ENCODE results near the gene DSCAM. TPM values are rescaled to one million over a fixed set of nuclear protein-coding genes. Genes with fewer than 3 reads are reported as not detected.

Gene DSCAM
- total RNA-seq, 1 experiment from 2014 or later, result not detected

GRCh38 chr21:40841524-40842196 is 5.3 kb downstream of the DSCAM start:
- peak; percentile 28 for DNase-seq (ENCODE audit: low read depth, low spot score)
- in situ Hi-C loops (cut with HindIII; ENCODE audit: low pct_unique_long_range_greater_than_20kb, low sequenced_read_pairs), result no loop called here

DNA sequence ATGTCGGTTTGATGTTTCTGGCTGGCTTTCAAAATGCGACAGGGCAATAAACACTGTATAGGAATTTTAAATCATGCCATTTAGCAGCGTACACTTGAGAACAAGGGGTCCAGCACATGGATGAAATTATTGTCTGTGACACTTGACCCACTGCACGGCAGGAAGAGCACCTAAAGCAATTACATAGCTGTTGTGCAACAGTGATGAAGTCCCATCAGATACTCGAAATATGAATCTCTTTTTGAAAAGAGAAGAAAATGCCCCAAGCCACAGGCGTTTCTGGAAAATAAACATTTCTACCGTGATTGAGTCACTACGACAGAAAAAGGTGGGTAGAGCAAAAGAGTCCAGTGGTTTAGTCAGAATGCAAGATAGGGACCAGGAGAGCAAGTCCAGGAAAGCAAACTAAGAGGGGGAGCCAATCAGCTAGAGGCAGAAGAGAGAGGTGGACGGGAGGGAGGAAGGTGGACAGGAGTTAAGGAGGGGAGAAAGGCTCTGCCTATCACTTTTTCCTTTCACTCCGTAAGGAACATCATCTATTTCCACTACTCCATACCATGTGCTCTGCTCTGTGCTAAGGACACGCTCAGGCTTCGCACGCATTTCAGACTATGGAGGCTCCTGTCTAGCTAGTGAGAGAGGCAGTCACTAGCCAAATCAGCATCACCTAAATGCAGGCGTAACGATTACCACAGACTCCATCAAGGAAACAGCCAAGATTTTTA is 6.4 kb downstream of the DSCAM start:
- no peak for DNase-seq (ENCODE audit: low read depth, low spot score)
- in situ Hi-C loops (cut with HindIII; ENCODE audit: low pct_unique_long_range_greater_than_20kb, low sequenced_read_pairs), result no loop called here

- in situ Hi-C loops (cut with HindIII; ENCODE audit: low pct_unique_long_range_greater_than_20kb, low sequenced_read_pairs), result no loop called here
- DNase-seq (ENCODE audit: low read depth, low spot score), result no peak
Observed at GRCh38 chr21:40839521-40839920, 7.4 kb downstream of the DSCAM start.

GRCh38 chr21:40837456-40837855 is 9.5 kb downstream of the DSCAM start:
- DNase-seq (ENCODE audit: low read depth, low spot score), result no peak
- in situ Hi-C loops (cut with HindIII; ENCODE audit: low pct_unique_long_range_greater_than_20kb, low sequenced_read_pairs), result no loop called here

DNA sequence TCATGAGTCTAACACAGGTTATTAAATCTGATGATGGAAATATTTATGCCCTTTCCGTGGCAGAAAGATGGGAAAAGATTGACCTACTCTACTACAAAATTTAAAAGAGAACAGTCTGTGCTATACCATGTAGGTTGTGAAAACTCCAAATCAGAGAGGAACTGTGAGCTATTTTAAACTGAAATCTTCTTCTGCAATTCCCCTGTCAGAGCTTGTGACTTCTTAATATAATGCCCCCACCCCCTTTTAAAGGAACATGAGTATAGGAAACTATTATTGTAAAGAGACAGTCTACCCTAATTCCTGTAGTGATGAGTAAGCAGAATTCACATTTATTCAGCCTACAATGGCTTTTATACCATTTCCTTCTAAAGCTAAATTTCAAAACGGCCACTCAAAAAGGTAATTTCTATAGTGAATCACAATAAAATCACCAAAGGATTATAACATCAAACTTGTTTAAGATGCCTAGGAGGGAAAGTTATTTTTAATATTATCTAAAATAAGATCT is 11.7 kb downstream of the DSCAM start:
- in situ Hi-C loops (cut with HindIII; ENCODE audit: low pct_unique_long_range_greater_than_20kb, low sequenced_read_pairs), result no loop called here

GRCh38 chr21:40833184-40833583 is 13.8 kb downstream of the DSCAM start:
- DNase-seq (ENCODE audit: low read depth, low spot score), result no peak
- in situ Hi-C loops (cut with HindIII; ENCODE audit: low pct_unique_long_range_greater_than_20kb, low sequenced_read_pairs), result no loop called here

More for the DNA sequence above, 11.7 kb downstream of the DSCAM start:
- DNase-seq (ENCODE audit: low read depth, low spot score), result no peak

- in situ Hi-C loops (cut with HindIII; ENCODE audit: low pct_unique_long_range_greater_than_20kb, low sequenced_read_pairs), result no loop called here
- DNase-seq (ENCODE audit: low read depth, low spot score), result no peak
Observed at GRCh38 chr21:40832316-40832715, 14.6 kb downstream of the DSCAM start.

DNA sequence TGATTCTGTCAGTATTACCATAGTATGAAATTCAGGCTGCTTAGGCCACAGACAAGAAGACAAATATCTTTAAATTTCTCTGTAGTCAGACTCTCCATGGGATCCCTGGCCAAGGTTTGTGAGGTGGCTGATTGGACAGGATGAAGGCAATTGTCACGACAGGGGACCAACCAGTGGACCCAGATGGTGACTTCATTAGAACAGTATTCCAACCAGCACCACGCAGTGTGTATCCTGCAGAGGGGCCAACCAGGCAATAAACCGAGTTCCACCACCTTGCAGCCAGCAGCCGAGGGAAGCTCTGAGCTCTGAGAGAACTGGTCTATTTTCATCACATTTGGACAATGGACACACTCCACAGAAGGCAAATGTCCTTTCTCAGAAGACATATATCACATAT is 16.1 kb downstream of the DSCAM start:
- no peak for DNase-seq (ENCODE audit: low read depth, low spot score)
- in situ Hi-C loops (cut with HindIII; ENCODE audit: low pct_unique_long_range_greater_than_20kb, low sequenced_read_pairs), result no loop called here

DNA sequence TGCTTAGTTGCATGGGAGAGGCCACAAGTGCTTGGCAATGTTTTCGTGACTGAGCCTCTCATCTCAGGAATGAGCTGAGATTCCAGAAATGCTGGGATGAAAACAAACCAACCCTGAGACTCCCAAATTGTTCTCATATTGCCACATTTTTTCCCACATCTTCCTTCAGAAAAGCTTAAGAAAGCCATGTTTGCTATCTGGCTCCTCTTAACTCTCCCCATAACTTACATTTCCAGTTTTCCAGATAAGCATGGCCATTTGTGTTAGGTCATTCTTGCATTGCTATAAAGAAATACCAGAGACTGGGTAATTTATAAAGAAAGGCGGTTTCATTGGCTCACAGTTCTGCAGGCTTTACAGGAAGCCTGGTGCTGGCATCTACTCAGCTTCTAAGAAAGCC is 17.2 kb downstream of the DSCAM start:
- no peak for DNase-seq (ENCODE audit: low read depth, low spot score)
- in situ Hi-C loops (cut with HindIII; ENCODE audit: low pct_unique_long_range_greater_than_20kb, low sequenced_read_pairs), result no loop called here

DNA sequence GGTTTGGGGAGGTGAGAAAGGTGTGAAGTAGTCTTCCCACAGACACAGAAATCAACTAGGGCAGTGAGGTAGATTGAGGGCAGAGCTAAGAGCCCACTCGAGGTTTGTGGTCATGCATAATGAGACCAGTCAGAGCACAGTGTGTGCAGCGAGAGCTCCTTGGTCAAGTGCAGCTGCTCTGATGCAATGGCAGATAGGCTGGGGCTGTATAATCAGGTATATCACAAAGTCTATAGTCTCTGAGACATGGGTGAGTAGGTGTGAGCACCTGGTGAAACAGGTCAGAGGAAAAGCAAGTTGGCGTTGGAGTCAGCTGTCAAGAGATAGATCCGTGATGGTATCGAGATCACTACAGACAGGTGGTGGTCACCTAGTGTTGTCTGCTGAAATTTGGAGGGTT is 17.6 kb downstream of the DSCAM start:
- DNase-seq (ENCODE audit: low read depth, low spot score), result no peak
- in situ Hi-C loops (cut with HindIII; ENCODE audit: low pct_unique_long_range_greater_than_20kb, low sequenced_read_pairs), result no loop called here

DNA sequence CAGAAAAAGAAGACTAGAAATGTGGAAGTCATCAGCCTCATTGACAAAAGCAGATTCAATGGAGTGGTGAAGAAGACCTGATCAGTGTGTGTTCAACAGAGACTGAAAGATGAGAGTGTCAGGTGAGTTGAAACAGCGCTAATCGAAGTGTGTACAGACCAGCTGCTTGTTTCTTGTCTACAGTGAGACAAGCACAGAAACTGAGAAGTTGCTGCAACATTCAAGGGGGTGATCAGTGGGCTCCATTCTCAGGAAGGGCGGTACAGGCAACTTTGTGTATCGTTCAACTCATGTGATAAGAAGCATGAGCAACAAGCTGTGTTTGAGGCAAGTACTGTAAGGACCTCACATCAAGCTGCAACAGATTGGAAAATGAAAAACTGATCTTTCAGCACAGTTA is 19.4 kb downstream of the DSCAM start:
- no peak for DNase-seq (ENCODE audit: low read depth, low spot score)
- in situ Hi-C loops (cut with HindIII; ENCODE audit: low pct_unique_long_range_greater_than_20kb, low sequenced_read_pairs), result no loop called here

DNA sequence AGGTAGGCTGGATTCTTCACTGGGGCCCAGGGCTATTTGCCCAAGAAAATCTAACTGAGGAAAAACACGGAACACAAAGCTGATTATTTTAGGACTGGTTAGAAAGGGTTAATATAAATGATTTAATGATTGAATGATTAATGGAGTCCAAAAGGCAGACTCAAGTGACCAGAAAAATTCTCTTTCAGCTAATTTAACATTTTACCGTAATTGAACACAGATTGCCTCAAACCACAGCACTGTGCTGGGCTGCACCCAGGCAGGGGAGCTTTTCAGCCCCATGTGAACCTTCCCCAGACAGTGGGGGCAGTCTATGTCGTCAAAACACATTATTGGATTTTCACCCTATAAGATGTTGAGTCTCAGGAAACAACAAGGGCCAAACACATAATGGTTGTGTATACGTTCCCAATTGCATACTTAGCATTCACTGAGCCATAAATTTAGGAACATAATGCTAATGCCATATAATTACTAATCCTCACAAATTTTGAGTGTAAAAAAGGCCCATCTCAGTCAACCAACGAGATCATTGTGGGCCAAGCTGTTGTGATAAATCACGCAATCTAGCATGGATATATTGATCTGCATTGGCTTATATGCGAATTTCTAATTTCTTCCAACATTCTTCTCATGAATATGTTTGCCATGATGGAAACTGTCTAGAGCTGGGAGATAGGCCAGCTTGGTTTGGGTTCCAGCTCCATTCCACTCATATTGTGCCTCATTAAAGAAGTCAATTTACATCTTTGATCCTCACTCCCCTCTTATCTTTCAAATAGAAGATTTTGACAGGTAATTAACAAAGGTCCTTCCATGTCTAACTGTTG is 27.7 kb downstream of the DSCAM start:
- DNase-seq (ENCODE audit: low read depth, low spot score), result no peak
- in situ Hi-C loops (cut with HindIII; ENCODE audit: low pct_unique_long_range_greater_than_20kb, low sequenced_read_pairs), result no loop called here

- in situ Hi-C loops (cut with HindIII; ENCODE audit: low pct_unique_long_range_greater_than_20kb, low sequenced_read_pairs), result no loop called here
- no peak for DNase-seq (ENCODE audit: low read depth, low spot score)
Observed at GRCh38 chr21:40813918-40814317, 33.0 kb downstream of the DSCAM start.

GRCh38 chr21:40809673-40810197 is 37.2 kb downstream of the DSCAM start:
- DNase-seq (ENCODE audit: low read depth, low spot score), result no peak

GRCh38 chr21:40803101-40803500 is 43.9 kb downstream of the DSCAM start:
- in situ Hi-C loops (cut with HindIII; ENCODE audit: low pct_unique_long_range_greater_than_20kb, low sequenced_read_pairs), result no loop called here
- DNase-seq (ENCODE audit: low read depth, low spot score), result no peak

More at GRCh38 chr21:40809673-40810197, 37.2 kb downstream of the DSCAM start:
- in situ Hi-C loops (cut with HindIII; ENCODE audit: low pct_unique_long_range_greater_than_20kb, low sequenced_read_pairs), result no loop called here

- no peak for DNase-seq (ENCODE audit: low read depth, low spot score)
- in situ Hi-C loops (cut with HindIII; ENCODE audit: low pct_unique_long_range_greater_than_20kb, low sequenced_read_pairs), result no loop called here
Observed at GRCh38 chr21:40800126-40800525, 46.8 kb downstream of the DSCAM start.

- no peak for DNase-seq (ENCODE audit: low read depth, low spot score)
- in situ Hi-C loops (cut with HindIII; ENCODE audit: low pct_unique_long_range_greater_than_20kb, low sequenced_read_pairs), result no loop called here
Observed at GRCh38 chr21:40797891-40798290, 49.1 kb downstream of the DSCAM start.

DNA sequence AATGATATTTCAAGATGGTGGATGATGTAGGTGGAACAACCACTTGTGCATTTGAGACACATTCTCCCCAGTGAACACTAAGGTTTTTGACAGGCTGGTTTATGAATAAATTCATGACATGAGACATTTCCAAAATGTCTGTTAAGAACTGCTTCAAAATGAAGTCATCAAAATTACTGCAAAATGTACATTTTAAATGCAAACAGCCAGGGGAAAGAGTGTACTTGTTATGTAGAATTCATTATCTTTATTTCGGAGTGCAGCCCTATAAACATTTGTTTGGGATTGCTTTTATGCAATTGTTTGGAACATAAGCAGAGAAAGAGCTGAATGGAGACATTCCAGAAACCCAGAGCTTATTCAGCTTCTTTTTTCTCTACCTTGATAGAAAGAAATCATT is 49.5 kb downstream of the DSCAM start:
- DNase-seq (ENCODE audit: low read depth, low spot score), result no peak

More for the DNA sequence above, 49.5 kb downstream of the DSCAM start:
- in situ Hi-C loops (cut with HindIII; ENCODE audit: low pct_unique_long_range_greater_than_20kb, low sequenced_read_pairs), result no loop called here

Measured in SK-MEL-5 (cell line).